A673 (cell line): ENCODE results near the gene LPP. TPM values are rescaled to one million over a fixed set of nuclear protein-coding genes. Genes with fewer than 3 reads are reported as not detected.

Experiments
- BruUV-seq: library from RNA; stranded (reverse); fragments of 400-500 nt; replicated peaks from 2 replicates; lab custom pipeline; 2021; lab: Mats Ljungman, UMichigan
- CTCF ChIA-PET: fragments of 300-600 bp; sonication (Branson Sonifier 250); formaldehyde crosslinking; loops from one replicate; lab custom pipeline; 2022; ENCODE audit warnings: antibody characterized with exemption; lab: Charles Lee
- POLR2A ChIA-PET: fragments of 300-600 bp; sonication (Branson Sonifier 250); formaldehyde crosslinking; loops from one replicate; lab custom pipeline; 2022; ENCODE audit warnings: antibody characterized with exemption; ENCODE audit not compliant: low non-redundant PET; lab: Charles Lee
- DNase-seq: peaks from one replicate; pipeline ENCODE4 v3.0.0-alpha.2; 2015; ENCODE audit warnings: low spot score
- H3K27ac ChIP-seq: fragments of 200-600 bp; sonication (generic); 2 replicates; pipeline ENCODE4 v1.5.1; 2016; ENCODE audit warnings: mixed run types, low read depth, mild to moderate bottlenecking, mixed read lengths, antibody characterized with exemption, low read length; ENCODE audit not compliant: poor library complexity, severe bottlenecking
- H3K27me3 ChIP-seq: fragments of 200-600 bp; sonication (generic); replicated peaks from 2 replicates; pipeline ENCODE4 v1.6.1; 2017; ENCODE audit warnings: mixed run types, low read depth, mild to moderate bottlenecking, mixed read lengths, antibody characterized with exemption, low read length; ENCODE audit not compliant: insufficient read depth, poor library complexity
- H3K36me3 ChIP-seq: fragments of 200-600 bp; sonication (generic); 2 replicates; pipeline ENCODE4 v1.6.1; 2016; ENCODE audit warnings: mixed run types, mild to moderate bottlenecking, mixed read lengths, antibody characterized with exemption, low read length; ENCODE audit not compliant: insufficient read depth, poor library complexity, severe bottlenecking
- H3K4me1 ChIP-seq: fragments of 200-600 bp; sonication (generic); 2 replicates; pipeline ENCODE4 v1.6.1; 2017; ENCODE audit warnings: mixed run types, mild to moderate bottlenecking, mixed read lengths, antibody characterized with exemption, low read length; ENCODE audit not compliant: insufficient read depth, poor library complexity, severe bottlenecking
- H3K4me3 ChIP-seq: fragments of 200-600 bp; sonication (generic); 2 replicates; pipeline ENCODE4 v1.5.1; 2016; ENCODE audit warnings: low read depth, mixed run types, mild to moderate bottlenecking, mixed read lengths, low read length; ENCODE audit not compliant: poor library complexity, severe bottlenecking
- H3K9me3 ChIP-seq: fragments of 200-600 bp; sonication (generic); 2 replicates; pipeline ENCODE4 v1.6.1; 2016; ENCODE audit warnings: mixed run types, low read depth, mild to moderate bottlenecking, mixed read lengths, antibody characterized with exemption, low read length; ENCODE audit not compliant: poor library complexity, severe bottlenecking
- EZH2 ChIP-seq: fragments of 200-600 bp; sonication (generic); IDR thresholded peaks from 2 replicates; pipeline ENCODE4 v1.6.1; 2017; ENCODE audit warnings: borderline replicate concordance, low read depth, mild to moderate bottlenecking, mixed read lengths, antibody characterized with exemption, low read length; ENCODE audit not compliant: poor library complexity, severe bottlenecking
- intact Hi-C: fragments of 100-400 bp; cut with micrococcal nuclease; formaldehyde crosslinking; loops from one replicate; pipeline ENCODE4 v1.10.0; 2022; ENCODE audit not compliant: unreplicated experiment
- total RNA-seq: library from RNA; stranded (reverse); gene quantifications from 2 replicates; pipeline ENCODE4 v1.2.3, GENCODE V29; 2021
- TF ChIP-seq, protein P1 (sequence below): fragments of 300-800, 200-600 bp; sonication (generic); conservative IDR thresholded peaks from 2 replicates; pipeline ENCODE4 v1.5.1; 2017; ENCODE audit warnings: low read depth, mild to moderate bottlenecking, antibody characterized with exemption, low read length, moderate library complexity, mixed read lengths

The LPP gene
- total RNA-seq, 1 experiment from 2014 or later = 39.7 TPM

- ChIA-PET POLR2A (no interaction called here), CTCF (no interaction called here)
- H3K27me3 ChIP-seq = no peaks in the 10 kb centered on the region
- intact Hi-C loops = no loop called here
- no peak overlapping the region for H3K27ac ChIP-seq
- BruUV-seq = no TSS peak
- no peak for TF ChIP-seq EZH2
- TF ChIP-seq, protein P1, sequence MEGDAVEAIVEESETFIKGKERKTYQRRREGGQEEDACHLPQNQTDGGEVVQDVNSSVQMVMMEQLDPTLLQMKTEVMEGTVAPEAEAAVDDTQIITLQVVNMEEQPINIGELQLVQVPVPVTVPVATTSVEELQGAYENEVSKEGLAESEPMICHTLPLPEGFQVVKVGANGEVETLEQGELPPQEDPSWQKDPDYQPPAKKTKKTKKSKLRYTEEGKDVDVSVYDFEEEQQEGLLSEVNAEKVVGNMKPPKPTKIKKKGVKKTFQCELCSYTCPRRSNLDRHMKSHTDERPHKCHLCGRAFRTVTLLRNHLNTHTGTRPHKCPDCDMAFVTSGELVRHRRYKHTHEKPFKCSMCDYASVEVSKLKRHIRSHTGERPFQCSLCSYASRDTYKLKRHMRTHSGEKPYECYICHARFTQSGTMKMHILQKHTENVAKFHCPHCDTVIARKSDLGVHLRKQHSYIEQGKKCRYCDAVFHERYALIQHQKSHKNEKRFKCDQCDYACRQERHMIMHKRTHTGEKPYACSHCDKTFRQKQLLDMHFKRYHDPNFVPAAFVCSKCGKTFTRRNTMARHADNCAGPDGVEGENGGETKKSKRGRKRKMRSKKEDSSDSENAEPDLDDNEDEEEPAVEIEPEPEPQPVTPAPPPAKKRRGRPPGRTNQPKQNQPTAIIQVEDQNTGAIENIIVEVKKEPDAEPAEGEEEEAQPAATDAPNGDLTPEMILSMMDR = no peak
- no peak overlapping the region for H3K4me3 ChIP-seq
- no peaks in the 10 kb centered on the region for H3K9me3 ChIP-seq
- no peak for DNase-seq
- H3K4me1 ChIP-seq = peaks cover 17% of the 10 kb centered on the region
- no peaks in the 10 kb centered on the region for H3K36me3 ChIP-seq
Observed at GRCh38 chr3:188341501-188341900, 187.5 kb downstream of the LPP start.

DNA sequence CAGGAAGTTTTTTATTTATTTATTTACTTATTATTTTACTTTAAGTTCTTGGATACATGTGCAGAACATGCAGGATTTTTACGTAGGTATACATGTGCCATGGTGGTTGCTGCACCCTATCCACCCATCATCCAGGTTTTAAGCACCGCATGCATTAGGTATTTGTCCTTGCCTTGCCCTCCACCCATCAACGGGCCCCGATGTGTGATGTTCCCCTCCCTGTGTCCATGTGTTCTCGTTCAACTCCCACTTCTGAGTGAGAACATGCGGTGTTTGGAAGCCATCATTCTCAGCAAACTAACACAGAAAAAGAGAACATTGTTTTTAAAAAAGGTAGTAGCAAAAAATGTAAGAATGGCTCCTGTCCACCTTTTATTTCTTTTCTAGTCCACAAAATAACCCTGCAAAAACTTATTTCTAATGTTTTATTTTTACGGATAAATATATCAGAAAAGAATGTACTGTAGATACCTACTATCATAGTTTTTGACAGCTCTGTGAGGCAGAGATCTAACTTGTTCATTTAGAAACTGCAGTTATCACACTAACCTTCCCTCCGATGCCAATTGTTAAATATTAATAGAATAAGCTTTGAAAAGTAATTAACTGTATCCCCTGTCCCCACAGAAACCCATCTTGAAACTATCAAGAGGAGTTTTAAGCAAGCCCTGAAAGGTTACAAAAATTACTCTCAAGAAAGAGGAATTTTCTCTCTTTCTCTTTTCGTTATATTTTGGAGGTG, 189.2 kb downstream of the LPP start:
- Histone ChIP-seq H3K27ac (no peak overlapping the region), H3K9me3 (no peaks in the 10 kb centered on the region), H3K27me3 (no peaks in the 10 kb centered on the region), H3K4me3 (no peak overlapping the region), H3K4me1 (peaks cover 15% of the 10 kb centered on the region), H3K36me3 (no peaks in the 10 kb centered on the region)
- no peak for TF ChIP-seq EZH2
- TF ChIP-seq, protein P1 = no peak
- DNase-seq = no peak
- intact Hi-C loops = no loop called here
- CTCF ChIA-PET = no interaction called here
- POLR2A ChIA-PET = interaction anchor here (0.6 kb wide), 1 partner anchor 812 kb away, joined by 3 read pairs; no protein-coding TSS in a partner anchor
- BruUV-seq = no TSS peak

- H3K4me3 ChIP-seq = no peak overlapping the region
- DNase-seq = no peak
- no TSS peak for BruUV-seq
- no peaks in the 10 kb centered on the region for H3K36me3 ChIP-seq
- TF ChIP-seq EZH2 = no peak
- TF ChIP-seq, protein P1 = no peak
- H3K9me3 ChIP-seq = no peaks in the 10 kb centered on the region
- H3K27ac ChIP-seq = no peak overlapping the region
- ChIA-PET POLR2A (interaction anchor here (0.6 kb wide), 1 partner anchor 812 kb away, joined by 3 read pairs; no protein-coding TSS in a partner anchor), CTCF (no interaction called here)
- peaks cover 22% of the 10 kb centered on the region for H3K4me1 ChIP-seq
- intact Hi-C loops = no loop called here
- no peaks in the 10 kb centered on the region for H3K27me3 ChIP-seq
Observed at GRCh38 chr3:188343894-188344293, 189.9 kb downstream of the LPP start.
